GM18873 (cell line): ENCODE measurements around the gene USP47.

Experiments
- ATAC-seq: cut with Tn5 transposase; IDR thresholded peaks from one replicate; pipeline ENCODE4 v1.9.1; 2021; ENCODE audit warnings: mild to moderate bottlenecking, moderate library complexity, moderate number of reproducible peaks; ENCODE audit not compliant: unreplicated experiment, low FRiP score

Gene USP47

DNA sequence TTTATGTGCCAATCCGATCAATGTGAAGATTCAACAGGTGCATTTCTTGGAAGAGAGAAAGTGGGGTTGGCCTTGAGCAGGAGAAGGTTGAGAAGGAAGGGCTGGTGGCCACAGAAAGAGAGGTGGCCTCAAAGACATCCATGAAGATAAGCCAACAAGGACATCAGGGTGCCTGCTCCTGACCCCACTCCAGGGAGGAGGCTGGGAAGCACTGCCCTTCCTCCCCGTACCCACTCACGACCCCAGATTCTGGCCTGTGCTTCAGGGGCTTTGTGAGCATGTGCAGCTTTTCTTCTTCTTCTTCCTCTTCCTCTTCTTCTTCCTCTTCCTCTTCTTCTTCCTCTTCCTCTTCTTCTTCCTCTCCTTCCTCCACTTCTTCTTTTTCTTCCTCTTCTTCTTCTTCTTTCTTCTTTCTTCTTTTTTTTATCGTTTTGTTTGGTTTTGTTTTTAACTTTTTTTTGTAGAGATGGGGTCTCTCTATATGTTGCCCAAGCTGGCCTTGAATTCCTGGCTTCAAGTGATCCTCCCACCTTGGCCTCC lies 136.4 kb downstream of the USP47 start:
- ATAC-seq, result no peak

DNA sequence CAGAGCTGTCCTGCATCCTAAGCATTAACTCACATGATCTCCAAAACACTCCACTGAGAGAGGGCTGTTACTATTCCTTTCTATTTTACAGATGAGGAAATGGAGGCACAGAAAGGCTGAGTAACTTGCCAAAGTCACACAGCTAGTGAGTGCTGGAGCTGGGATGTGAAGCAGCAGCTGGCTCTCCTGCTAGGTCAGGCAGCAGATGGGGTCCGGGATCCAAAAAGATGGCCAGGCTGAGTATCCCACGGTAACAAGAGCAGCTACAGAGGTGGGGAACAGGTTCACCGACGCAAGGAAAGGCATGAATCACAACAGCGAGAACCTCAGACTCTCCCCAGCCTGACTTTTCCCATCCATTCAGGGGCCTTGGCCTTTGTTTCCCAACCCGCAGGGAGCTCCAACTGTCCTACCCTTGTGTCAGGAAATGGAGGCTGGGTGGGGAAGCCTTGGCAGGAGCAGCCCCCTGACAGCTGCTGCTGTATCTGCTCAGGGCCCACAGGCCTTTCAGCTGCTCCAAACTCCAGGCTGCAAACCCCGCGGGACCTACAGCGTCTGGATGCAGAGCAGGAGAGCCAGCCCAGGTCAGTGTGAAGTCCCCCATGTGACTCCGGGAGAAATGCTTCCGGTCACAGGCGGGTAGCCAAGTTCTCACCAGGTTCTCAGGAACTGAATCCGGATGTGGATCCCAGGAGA lies 137.2 kb downstream of the USP47 start:
- no peak for ATAC-seq

DNA sequence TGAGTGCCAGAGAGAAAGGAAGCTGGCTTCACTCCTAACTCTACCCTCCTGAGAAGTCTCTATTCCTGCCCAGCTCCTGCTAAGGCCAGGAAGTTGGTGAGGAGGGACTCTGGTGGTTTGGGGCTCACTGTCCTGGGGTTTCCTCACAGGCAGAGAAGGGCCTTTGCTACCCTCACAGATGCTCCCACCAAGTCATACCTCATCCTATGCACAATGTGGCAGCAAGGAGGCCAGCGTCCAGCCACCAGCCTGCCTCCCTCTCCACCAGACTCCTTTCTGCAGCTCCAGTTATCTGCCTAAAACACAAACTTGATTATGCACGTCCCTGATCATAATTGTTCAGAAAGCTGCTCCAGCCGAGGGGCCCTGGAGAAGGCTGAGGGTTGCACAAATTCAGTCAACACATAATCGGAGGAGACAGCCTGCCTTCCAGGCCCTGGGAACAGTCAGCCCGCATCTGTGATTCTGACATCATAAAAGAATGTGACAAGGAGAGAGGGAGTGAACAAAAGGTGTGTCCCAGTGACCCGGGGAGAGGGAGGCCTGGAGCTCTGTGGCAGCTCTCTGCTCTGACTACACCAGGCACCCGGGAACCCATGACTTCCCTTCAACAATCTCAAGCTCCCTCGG lies 137.8 kb downstream of the USP47 start:
- no peak for ATAC-seq

DNA sequence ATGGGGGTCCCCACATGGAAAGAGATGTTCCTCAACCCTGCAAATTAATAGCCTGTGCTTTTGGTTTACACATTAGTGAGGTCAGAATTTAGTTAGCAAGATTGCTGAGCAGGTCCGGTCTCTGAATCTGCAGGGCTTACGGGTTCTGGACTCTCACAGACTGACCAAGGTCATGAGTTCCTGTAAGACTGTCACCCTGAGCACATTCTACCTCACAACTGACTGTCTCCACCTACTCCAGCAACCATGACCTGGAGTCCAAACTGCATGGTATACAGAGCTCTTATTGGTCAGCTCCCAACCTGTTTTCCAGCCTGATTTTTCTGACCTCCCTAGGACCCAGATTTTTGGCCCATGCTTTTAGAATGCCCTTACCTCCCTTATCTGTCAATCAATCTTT lies 138.4 kb downstream of the USP47 start:
- ATAC-seq, result no peak

DNA sequence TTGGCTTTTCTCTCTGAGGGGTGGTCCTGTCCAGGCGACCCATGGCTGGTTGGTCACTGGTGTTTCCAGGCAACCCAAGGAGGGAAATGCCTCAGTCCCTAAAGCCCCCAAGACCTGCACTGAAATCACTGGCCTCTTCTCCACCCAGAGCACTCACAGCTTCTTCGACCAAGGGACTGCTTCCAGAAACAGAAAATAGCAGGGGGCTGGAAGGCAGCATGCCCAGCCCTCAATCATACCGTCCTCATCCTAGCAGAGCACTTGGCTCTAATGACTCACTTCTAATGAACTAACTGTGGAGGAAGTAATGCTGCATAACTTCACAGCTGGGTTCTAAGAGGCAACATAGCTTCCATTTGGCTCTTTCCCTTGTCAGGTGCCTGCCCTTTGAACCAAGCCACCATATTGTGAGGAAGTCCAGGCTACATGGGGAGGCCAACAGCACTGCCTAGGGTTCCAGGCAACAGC lies 139.1 kb downstream of the USP47 start:
- ATAC-seq, result no peak

DNA sequence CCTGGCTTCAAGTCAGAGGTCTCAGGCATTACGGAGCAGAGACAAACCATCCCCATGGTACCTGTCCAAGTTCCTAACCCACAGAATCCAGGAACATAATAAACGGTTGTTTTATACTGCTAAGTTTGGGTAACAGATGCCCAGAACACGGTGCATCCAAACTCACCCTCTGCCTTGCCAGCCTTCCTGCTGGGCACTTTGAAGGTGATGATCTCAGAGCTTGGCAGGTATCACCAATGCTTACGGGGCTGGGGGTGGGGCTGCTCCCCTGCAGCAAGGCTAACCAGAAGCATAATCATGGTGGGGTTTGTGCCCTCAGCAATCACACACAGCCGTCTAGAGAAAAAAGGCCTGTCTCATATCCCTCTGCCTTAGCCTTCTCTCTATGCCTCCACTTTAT lies 139.6 kb downstream of the USP47 start:
- ATAC-seq, result no peak

DNA sequence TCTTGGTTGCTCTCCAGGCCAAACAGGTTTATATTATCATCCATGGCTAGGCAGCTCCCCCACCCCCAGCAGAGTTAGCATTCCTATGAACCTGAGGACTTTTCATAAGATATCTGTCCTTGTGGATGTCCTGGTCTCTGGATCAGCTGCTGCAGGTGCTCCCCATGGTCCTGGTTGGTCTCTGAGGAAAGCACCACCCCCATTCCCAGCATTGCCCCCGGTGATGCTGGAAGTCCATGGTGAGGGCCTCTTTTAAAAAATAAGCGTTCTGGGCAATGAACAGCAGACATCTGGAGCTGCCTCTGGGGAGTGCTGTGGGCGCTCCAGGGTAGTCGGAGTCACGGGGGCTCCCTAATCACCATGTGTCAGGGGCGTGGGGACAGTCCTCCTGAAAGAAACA lies 140.1 kb downstream of the USP47 start:
- no peak for ATAC-seq

DNA sequence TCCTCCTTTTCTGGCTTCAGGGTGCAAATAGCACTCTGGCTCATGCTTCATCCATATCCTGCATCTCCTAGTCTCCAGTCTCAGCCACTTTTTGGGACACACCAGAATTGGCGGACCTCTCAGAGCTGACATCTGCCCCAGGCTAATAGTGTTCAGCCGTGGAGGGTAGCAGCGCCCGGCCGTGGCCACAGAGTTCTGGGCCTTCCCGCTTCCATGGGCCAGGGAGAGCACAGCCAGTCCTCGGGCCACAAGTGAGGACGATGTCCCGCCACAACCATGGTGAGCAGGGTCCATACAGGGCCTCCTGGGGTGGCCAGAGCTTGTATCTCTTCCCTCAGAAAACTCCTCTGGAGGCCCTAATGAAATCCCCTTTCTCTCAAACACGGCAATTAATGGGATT lies 140.7 kb downstream of the USP47 start:
- ATAC-seq, result no peak

DNA sequence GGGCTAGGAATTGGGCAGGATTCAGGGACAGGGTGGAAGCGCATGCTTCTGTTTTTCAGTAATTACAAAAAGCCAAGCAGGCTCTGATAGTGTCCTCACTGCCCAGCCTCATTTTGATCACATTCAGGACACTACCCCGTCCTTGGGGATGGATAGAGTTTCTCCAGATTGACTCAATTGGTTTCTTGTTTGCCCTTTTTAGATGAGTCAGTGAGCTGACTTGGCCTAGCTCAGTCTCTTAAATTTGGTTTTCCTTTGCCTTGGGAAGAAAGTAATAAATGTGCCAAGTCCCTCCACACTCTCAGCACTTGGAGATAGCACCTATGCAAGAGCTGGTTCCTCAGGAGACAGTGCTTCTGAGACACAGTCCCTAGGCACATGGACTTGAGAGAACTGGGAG lies 141.2 kb downstream of the USP47 start:
- ATAC-seq, result no peak

DNA sequence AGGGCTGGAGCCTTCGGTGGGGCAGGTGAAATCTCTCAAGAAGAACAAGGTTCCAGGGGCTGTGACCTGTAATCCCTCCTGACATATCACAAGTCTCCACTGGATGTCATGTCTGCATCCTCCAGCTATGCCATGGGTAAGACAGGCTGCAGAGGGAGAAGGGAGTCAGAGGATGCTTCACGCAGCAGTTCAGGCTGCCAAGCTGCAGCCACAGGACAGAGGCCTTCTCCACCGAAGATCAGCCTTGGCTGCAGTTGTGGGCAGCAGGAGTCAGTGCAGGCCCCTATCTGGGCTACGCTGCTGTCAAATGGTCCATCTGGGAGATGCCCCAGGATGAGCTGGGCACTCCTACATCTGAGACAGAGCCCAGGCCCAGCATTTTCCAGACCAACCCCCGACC lies 141.7 kb downstream of the USP47 start:
- ATAC-seq, result no peak

DNA sequence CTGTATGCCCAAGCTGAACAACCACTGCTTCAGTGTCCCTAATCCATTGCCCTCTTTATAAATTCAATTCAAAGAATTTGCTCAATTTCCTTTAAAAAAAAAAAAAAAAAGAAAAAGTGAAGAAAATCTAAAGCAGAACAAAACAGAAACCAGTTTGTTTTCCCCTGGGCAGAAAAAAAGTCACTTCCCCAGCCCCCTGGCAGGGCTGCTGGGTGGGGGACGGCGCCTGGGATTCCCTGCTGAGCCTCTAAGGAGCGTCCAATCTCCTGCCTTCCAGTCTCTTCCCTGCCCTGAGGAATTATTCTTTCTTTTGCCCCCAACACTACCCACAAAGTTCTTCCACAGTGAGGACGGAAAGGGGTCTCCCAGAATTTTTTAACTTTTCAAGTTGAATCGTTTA lies 142.8 kb downstream of the USP47 start:
- no peak for ATAC-seq

DNA sequence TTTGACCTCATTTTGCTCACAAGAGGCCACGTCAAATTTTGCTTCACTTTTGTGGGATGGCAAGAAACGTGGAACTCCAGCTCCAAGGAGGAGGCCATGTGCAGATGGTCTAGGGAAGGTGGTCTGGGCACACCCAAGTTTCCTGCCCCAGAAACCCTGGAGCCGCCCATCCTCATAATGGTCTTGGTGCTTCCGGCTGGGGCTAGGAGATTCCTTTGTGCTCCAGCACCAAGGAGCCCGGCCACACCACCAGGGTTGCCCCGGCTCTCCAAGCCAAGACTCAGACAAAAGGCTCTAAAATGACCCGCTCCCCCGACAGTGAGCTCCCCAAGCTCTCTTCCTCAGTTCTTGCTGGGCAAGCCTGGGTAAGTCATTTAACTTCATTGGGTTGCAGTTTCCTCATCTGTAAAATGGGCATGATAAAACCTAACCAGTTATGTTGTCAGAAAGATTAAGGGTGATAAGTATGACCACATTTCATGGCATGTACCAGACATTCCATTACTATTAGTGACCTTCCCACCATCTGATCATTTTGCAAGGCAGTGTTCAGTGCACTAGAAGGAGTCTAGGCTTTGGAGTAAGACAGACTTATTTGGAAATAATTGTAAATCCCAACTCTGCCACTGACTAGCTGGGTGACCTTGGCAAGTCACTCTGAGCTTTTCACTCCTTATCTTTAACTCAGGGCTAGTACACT lies 143.4 kb downstream of the USP47 start:
- no peak for ATAC-seq

DNA sequence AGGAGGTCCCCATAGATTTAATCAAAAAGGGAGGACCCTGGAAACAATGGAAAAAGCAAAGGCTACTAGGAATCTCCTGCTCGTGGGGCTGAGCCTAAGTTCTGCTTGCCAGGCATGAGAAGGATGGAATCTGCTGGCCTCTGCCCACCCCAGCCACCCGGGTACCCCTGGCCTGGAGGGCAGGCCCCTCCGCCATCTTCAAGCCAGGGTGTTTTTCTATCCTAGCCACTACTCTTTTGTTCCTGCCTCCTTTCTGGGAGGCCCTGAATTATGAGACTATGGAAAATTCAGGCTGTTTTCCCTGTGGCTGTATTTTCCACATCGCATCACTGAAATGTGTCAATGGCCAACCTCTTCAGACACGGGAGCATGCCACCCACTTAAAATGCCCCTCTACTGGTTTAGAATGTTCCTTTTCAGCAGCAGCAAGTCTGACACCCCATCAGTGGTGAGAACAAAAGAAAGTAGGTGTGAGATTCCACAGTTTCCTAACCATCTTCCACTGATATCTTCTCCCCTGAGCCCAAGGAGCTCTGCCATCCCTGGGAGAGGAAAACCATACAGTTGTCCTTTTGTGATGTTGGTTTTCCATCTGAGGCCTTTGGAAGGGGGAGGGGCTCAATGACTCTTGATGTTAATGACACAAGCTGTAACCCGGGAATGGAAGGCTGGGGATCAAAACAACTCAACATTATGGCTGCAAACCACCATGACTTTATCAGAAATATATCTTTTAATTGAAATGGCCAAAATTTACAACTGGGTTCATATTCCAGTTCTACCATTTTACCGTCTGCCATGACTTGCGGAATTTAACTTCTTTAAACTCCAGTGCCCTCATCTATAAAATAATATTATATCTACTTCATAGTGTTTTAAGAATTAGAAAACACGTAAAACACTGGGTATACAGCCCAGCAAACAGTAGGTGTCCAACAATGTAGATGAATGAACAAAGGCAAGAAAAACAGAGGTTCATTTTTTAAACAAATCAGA lies 144.5 kb downstream of the USP47 start:
- ATAC-seq, result no peak

DNA sequence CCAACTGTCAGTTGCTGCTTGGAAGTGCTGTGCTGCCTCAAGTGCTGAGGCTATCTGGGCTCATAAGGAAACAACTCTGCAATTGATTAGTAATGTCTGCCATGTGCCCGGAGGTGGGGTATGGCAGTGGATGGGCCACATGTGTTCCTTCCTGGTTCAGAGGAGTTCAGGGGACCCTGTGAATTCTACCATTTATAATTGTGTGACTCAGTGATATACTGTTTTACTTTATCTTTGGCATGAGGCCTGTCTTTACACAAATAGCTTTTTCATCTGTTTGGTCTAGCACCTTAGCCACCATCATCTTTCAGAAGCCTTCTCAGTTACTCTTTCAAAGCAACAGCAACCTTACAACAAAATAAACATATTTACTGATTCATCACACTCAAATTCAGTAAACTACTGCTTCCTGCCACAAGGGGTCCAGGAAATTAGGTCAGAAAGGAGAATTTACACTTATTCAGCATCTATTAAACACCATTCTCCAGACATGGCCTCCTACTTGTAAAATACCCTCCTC lies 145.8 kb downstream of the USP47 start:
- no peak for ATAC-seq

DNA sequence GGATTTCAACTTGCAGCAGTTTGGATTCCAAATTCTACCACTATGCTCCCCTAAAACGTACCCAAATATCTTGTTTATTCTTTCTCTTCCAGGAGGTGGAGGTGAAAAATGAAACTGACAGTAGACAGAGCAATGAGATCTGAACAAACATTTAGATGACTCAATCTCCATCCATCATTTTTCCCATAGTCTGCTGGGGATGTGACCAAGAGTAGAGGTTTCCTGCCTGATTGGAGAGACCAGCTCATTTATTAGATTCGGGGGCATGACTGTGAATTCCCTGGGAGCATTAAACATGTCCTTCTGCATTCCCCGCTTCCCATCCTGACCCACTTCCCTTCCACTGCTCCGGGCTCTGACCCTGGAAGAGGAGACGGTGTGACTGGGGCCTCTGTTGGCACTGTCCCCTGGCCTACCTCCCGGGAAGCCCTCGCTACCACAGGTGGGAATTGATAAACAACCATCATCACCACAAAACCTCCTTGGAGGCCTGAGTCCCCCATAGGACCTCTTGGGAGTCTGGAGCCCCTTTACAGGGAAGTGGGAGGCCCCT lies 146.4 kb downstream of the USP47 start:
- ATAC-seq, result no peak

DNA sequence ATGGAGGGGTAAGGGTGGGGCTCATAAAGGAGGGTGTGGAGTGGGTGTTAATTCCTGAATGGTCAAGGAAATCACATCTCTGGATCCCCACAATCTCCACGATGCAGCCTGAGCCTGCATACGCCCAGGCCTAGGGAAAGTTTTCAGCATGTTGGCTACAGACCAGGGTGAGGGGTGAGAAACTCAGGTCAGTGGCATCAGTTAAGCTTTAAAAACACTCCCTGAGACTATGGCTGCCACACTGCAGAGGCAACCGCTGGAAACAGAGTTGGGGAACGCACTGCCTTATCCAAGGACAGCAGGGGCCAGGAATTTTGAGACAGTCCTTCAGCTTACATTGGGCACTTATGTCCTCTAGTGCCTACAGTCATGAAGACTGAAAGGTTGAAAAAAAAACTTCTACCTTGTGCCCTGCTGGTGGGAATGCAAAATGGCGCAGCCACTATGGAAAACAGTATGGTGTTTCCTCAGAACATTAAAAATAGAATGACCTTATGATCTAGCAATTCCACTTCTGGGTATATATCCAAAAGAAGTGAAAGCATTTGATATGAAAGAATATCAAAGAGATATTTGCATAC lies 147.0 kb downstream of the USP47 start:
- ATAC-seq, result no peak

DNA sequence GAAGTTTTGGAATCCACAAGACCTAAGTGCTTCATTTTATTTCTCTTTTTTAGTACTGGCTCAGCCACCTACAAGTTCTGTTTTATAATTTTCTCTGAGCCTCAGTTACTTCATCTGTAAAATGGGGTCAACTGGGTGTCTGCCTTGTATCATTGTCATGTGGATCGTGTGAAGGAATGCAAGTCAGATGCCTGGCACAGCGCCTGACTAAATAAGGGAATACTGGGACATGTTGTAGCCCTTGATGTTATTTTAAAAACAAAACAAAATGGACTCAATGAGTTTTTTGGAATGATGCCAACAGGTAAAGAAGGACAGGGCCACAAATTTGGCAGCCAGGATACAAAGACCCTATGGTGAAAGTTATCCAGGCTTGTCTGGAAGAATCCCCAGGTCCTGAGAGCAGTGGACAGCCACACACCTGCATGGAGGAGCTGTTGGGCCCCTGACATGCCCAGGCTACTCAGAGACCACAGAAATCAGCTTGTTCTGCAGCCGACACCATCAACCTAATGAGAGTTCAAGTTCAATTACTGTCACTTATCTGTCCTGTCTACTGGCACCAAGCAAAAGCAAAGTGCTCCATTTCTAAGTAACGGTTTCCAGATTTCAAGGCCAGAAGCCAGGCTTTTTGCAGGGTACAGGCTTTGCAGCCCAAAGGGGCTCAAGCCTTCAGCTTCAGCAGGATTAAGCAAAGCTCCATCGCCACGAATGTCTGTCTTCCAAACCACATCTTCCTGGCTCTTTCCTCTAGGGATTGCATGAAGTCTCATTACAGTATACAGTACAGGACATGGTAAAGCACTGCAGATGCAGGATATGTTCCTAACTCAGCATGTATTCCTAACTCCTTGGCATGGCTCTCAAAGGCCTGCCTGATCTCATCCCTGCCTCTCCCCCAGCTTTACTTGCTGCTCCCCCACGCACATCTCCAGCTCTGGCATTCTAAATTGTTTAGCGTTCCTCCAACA lies 148.3 kb downstream of the USP47 start:
- no peak for ATAC-seq
